ENCODE data around the gene WWOX.

WWOX gene

DNA sequence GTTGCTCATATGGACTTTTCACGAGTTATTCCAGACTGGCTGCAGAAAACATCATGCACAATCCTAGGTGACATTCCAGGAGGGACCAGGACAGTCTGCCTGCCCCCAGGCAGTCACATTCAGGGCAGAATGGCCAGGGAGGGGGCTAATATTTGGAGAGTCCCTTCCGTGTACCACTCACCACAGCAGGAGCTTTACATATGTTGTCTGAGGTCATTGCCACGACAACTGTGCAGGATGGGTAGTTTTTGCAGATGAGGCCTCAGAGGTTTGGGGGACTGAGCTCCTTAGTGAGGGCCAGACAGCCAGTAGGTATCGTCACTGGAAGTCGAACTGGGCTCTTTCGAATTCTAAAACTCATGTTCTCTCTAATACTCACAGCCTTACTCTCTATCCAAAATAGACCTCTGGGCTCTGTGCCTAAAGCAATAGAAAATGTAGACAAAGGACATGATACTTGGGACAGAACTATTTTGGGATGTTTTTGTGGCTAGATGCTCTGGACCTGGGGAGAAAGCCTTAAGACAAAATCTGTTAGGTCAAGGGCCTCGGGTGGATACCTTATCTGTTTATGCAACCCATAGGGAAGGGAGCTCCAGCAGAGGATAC lies 1162.6 kb downstream of the WWOX start:
- DNase-seq (ENCODE audit: extremely low read depth in 1 of 2, low read depth in 1 of 2), result no peak

Measured in stimulated activated CD8-positive, alpha-beta memory T cell treated with anti-CD3 and anti-CD28 coated beads, Interleukin-7, amount 100 ng/mL, for 48 hours (primary cell).